Measurements from ENCODE around the gene ATF1.

DNA sequence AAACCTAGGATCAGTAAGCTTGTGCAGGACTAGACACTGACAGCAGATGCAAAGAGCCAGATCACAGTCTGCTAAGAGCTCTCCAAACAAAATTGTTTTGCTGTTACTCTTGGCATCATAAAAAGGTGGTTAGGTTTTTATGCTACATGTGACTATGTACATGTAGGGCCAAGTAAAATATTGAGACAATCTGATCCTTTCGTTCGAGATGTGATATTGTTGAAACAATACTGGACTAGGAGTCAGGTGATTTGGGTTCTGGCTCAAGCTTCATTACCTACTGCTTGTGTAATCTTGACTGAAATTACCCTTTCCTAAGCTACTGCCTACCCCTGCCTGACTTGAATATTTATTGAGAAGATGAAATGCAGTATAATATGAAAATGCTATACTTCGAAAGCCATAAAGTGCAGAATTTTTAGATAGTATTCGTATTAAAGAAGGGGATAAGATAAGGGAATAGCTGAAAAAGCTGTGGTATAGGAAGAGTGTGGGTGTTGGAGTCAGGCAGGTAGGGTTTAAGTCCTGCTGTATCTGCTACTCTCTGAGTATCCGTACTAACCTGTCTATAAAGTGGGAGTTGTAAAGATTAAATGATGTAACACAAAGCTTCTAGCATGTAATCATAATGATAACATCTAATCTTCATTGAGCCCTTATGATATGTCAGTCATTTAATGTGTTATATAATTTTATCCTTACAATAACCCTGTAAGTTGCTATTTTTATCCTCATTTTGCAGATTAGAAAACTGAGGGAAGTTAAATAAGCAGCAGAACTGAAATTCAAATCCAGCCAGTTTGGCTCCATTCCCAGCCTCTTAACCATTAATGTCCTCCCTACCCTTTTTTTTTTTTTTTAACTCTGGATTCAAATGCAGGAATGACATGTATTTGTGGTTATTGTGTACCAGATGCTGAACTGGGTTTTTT lies 38.6 kb upstream of the ATF1 start:
- TF ChIP-seq, protein P1, sequence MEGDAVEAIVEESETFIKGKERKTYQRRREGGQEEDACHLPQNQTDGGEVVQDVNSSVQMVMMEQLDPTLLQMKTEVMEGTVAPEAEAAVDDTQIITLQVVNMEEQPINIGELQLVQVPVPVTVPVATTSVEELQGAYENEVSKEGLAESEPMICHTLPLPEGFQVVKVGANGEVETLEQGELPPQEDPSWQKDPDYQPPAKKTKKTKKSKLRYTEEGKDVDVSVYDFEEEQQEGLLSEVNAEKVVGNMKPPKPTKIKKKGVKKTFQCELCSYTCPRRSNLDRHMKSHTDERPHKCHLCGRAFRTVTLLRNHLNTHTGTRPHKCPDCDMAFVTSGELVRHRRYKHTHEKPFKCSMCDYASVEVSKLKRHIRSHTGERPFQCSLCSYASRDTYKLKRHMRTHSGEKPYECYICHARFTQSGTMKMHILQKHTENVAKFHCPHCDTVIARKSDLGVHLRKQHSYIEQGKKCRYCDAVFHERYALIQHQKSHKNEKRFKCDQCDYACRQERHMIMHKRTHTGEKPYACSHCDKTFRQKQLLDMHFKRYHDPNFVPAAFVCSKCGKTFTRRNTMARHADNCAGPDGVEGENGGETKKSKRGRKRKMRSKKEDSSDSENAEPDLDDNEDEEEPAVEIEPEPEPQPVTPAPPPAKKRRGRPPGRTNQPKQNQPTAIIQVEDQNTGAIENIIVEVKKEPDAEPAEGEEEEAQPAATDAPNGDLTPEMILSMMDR (conservative IDR thresholded peaks at IDR 0.05), result no peak
- no peak for TF ChIP-seq ZFX (IDR thresholded peaks at IDR 0.05)

All from C4-2B (cell line).